HCT116 (cell line): ENCODE measurements around the gene ZNF485. TPM values are rescaled to one million over a fixed set of nuclear protein-coding genes. Genes with fewer than 3 reads are reported as not detected.
A peak's percentile ranks its signal among the peaks of the same experiment; 100 is the strongest.

ENCODE experiments used
- ATAC-seq: fragments of 200-7000 bp; cut with Tn5 transposase; 2 replicates; pipeline ENCODE4 v1.9.1; 2020; ENCODE audit warnings: mild to moderate bottlenecking, moderate library complexity
- BruUV-seq: library from RNA; stranded (reverse); fragments of 400-500 nt; replicated peaks from 2 replicates; lab custom pipeline; 2021; lab: Mats Ljungman, UMichigan
- CTCF ChIA-PET: fragments of 300-600 bp; sonication (Branson Sonifier 250); formaldehyde crosslinking; loops from one replicate; lab custom pipeline; 2021; ENCODE audit warnings: antibody characterized with exemption; lab: Charles Lee
- POLR2A ChIA-PET: fragments of 300-600, 350-600 bp; sonication (Branson Sonifier 250); formaldehyde crosslinking; loops from one replicate; lab custom pipeline; 2021; ENCODE audit warnings: antibody characterized with exemption; lab: Charles Lee
- RAD21 ChIA-PET, 2 experiments: fragments of 300-600 bp; sonication (Branson Sonifier 250); formaldehyde crosslinking; loops; one replicate each; lab custom pipeline; 2023; ENCODE audit warnings: low total read pairs in 2 of 2; ENCODE audit not compliant: uncharacterized antibody in 2 of 2, unreplicated experiment in 2 of 2, low non-redundant PET in 1 of 2; lab: Charles Lee
- DNase-seq: peaks from one replicate; pipeline ENCODE4 v3.0.0-alpha.2; 2010; ENCODE audit warnings: low read depth, low spot score
- H2AFZ ChIP-seq: fragments of 200-600 bp; shearing (Covaris generic), sonication (generic); 2 replicates; pipeline ENCODE4 v1.6.1; 2017; ENCODE audit warnings: low read depth, mixed run types, mixed read lengths, antibody characterized with exemption, low read length; ENCODE audit not compliant: poor library complexity, severe bottlenecking
- H3K27ac ChIP-seq: 2 replicates; pipeline ENCODE4 v1.5.1; 2012; ENCODE audit warnings: low read depth, low read length
- H3K27me3 ChIP-seq: fragments of 200-600 bp; sonication (generic); 2 replicates; pipeline ENCODE4 v1.6.1; 2016; ENCODE audit warnings: mixed run types, low read length, mixed read lengths; ENCODE audit not compliant: insufficient read depth
- H3K36me3 ChIP-seq, 2 experiments: fragments of 200-500 bp in 1 of 2; fragments of 200-600 bp in 1 of 2; sonication (Bioruptor generic) in 1 of 2; sonication (generic) in 1 of 2; 2 replicates each; pipeline versions ENCODE4 v1.5.1 to v1.6.1; 2014 to 2016; ENCODE audit warnings: low read length in 2 of 2, inconsistent platforms in 1 of 2, mixed read lengths in 1 of 2, mixed run types in 1 of 2; ENCODE audit not compliant: insufficient read depth in 2 of 2, control insufficient read depth in 1 of 2
- H3K4me1 ChIP-seq, 2 experiments: fragments of 200-600 bp in 1 of 2; sonication (generic) in 1 of 2; 2 replicates each; pipeline versions ENCODE4 v1.5.1 to v1.6.1; 2012 to 2017; ENCODE audit warnings: low read length in 2 of 2, inconsistent platforms in 1 of 2, mild to moderate bottlenecking in 1 of 2, mixed read lengths in 1 of 2, mixed run types in 1 of 2, moderate library complexity in 1 of 2; ENCODE audit not compliant: insufficient read depth in 2 of 2, control insufficient read depth in 1 of 2
- H3K4me2 ChIP-seq: fragments of 200-600 bp; sonication (generic); 2 replicates; pipeline ENCODE4 v1.6.1; 2017; ENCODE audit warnings: mixed run types, low read length, mixed read lengths
- H3K4me3 ChIP-seq, 2 experiments: fragments of 200-600 bp in 1 of 2; sonication (generic) in 1 of 2; replicated peaks in 1 of 2; 2 replicates each; pipeline ENCODE4 v1.5.1; 2011 to 2016; ENCODE audit warnings: low read length in 2 of 2, control low read depth in 1 of 2, low read depth in 1 of 2, mild to moderate bottlenecking in 1 of 2, mixed read lengths in 1 of 2, mixed run types in 1 of 2
- H3K79me2 ChIP-seq: fragments of 200-600 bp; sonication (generic); 2 replicates; pipeline ENCODE4 v1.6.1; 2017; ENCODE audit warnings: mild to moderate bottlenecking, mixed run types, low read length, moderate library complexity, mixed read lengths; ENCODE audit not compliant: insufficient read depth
- H3K9ac ChIP-seq: fragments of 200-600 bp; sonication (generic); 2 replicates; pipeline ENCODE4 v1.6.1; 2016; ENCODE audit warnings: low read length, mixed read lengths
- H3K9me2 ChIP-seq: fragments of 200-600 bp; sonication (generic), shearing (Covaris generic); 2 replicates; pipeline ENCODE4 v1.6.1; 2017; ENCODE audit warnings: mixed run types, mild to moderate bottlenecking, moderate library complexity; ENCODE audit not compliant: insufficient read depth
- H3K9me3 ChIP-seq, 2 experiments: fragments of 200-500 bp in 1 of 2; fragments of 200-600 bp in 1 of 2; sonication (Bioruptor generic) in 1 of 2; sonication (generic) in 1 of 2; 2 replicates each; pipeline ENCODE4 v1.6.1; 2014 to 2017; ENCODE audit warnings: low read length in 2 of 2, mixed read lengths in 2 of 2, inconsistent platforms in 1 of 2, low read depth in 1 of 2, mild to moderate bottlenecking in 1 of 2, mixed run types in 1 of 2, moderate library complexity in 1 of 2; ENCODE audit not compliant: control insufficient read depth in 1 of 2, insufficient read depth in 1 of 2
- H4K20me1 ChIP-seq: fragments of 200-600 bp; sonication (generic), shearing (Covaris generic); 2 replicates; pipeline ENCODE4 v1.6.1; 2017; ENCODE audit warnings: mixed run types, mild to moderate bottlenecking, moderate library complexity; ENCODE audit not compliant: insufficient read depth
- CBX3 ChIP-seq: IDR thresholded peaks from 2 replicates; pipeline ENCODE4 v1.6.1; 2012; ENCODE audit warnings: low read depth
- CEBPB ChIP-seq: IDR thresholded peaks from 2 replicates; pipeline ENCODE4 v1.6.1; 2012; ENCODE audit warnings: low read depth
- EGR1 ChIP-seq: IDR thresholded peaks from 2 replicates; pipeline ENCODE4 v1.6.1; 2012; ENCODE audit warnings: low read depth
- ELF1 ChIP-seq: IDR thresholded peaks from 2 replicates; pipeline ENCODE4 v1.6.1; 2012; ENCODE audit warnings: low read depth, borderline replicate concordance
- EZH2 ChIP-seq: fragments of 200-600 bp; sonication (generic); IDR thresholded peaks from 2 replicates; pipeline ENCODE4 v1.6.1; 2017; ENCODE audit warnings: antibody characterized with exemption, mixed run types
- EZH2phosphoT487 ChIP-seq: fragments of 200-600 bp; IDR thresholded peaks from 2 replicates; pipeline ENCODE4 v1.6.1; 2018; ENCODE audit warnings: antibody characterized with exemption, borderline replicate concordance
- POLR2AphosphoS5 ChIP-seq: IDR thresholded peaks from 2 replicates; pipeline ENCODE4 v1.6.1; 2011; ENCODE audit warnings: mild to moderate bottlenecking, low read depth, low read length, moderate library complexity
- RAD21 ChIP-seq: IDR thresholded peaks from 2 replicates; pipeline ENCODE4 v1.6.1; 2012; ENCODE audit warnings: low read depth, mild to moderate bottlenecking
- SP1 ChIP-seq: IDR thresholded peaks from 2 replicates; pipeline ENCODE4 v1.6.1; 2012; ENCODE audit warnings: low read depth
- YY1 ChIP-seq: IDR thresholded peaks from 2 replicates; pipeline ENCODE4 v1.6.1; 2011; ENCODE audit warnings: low read length, low read depth, moderate library complexity, mild to moderate bottlenecking; ENCODE audit not compliant: insufficient replicate concordance; ENCODE audit errors: extremely low read depth
- intact Hi-C: fragments of 100-400 bp; cut with micrococcal nuclease; formaldehyde crosslinking; loops from 2 replicates; pipeline ENCODE4 v1.10.0; 2022
- total RNA-seq: library from RNA; stranded (reverse); gene quantifications from one replicate; pipeline ENCODE4 v1.2.1, GENCODE V29; 2021; ENCODE audit not compliant: unreplicated experiment
- TF ChIP-seq, protein P1 (sequence below): IDR thresholded peaks from 2 replicates; pipeline ENCODE4 v1.6.1; 2012
- TF ChIP-seq, protein P2 (sequence below): IDR thresholded peaks from 2 replicates; pipeline ENCODE4 v1.6.1; 2012; ENCODE audit warnings: low read depth

The ZNF485 gene
- total RNA-seq, 1 experiment from 2014 or later: 5.8 TPM

DNA sequence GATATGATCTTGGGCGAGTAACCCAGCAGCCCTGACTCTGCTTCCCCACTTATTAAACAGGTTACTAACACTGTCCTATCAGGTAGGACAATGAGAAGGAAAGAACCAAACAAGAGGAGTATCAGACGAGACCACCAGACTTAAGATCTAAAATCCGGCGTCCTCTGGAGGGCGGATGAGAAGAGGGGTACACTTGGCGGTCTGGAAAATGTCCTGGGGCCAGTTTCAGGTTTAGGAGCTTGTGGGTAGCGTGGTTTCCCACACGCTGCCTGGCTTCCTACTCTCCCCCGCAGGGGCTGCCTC is 41.8 kb downstream of the ZNF485 start:
- no peaks in the 10 kb centered on the region for H3K36me3 ChIP-seq
- H3K27me3 ChIP-seq: no peaks in the 10 kb centered on the region
- H3K27ac ChIP-seq: peak overlapping the region; percentile 36; the same call in 1 of the 2 replicates
- H3K4me2 ChIP-seq: peak overlapping the region; percentile 70
- ChIA-PET RAD21 (no interaction called here), CTCF (no interaction called here), POLR2A (no interaction called here)
- intact Hi-C loops: no loop called here
- no peaks in the 10 kb centered on the region for H4K20me1 ChIP-seq
- H3K4me1 ChIP-seq: peaks cover 0 to 4% of the 10 kb centered on the region in 2 experiments; a peak in 1 of 4 replicates
- ATAC-seq (0 out of 2 replicates have a peak, but pooled peaks have one; percentile 2), DNase-seq (no peak)
- no peak for TF ChIP-seq EZH2phosphoT487
- no peak for TF ChIP-seq YY1
- TF ChIP-seq EGR1: no peak
- TF ChIP-seq, protein P1, sequence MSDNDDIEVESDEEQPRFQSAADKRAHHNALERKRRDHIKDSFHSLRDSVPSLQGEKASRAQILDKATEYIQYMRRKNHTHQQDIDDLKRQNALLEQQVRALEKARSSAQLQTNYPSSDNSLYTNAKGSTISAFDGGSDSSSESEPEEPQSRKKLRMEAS: no peak
- no peak for TF ChIP-seq ELF1
- no peak for TF ChIP-seq CBX3
- TF ChIP-seq RAD21: no peak
- no peak for TF ChIP-seq CEBPB
- TF ChIP-seq, protein P2, sequence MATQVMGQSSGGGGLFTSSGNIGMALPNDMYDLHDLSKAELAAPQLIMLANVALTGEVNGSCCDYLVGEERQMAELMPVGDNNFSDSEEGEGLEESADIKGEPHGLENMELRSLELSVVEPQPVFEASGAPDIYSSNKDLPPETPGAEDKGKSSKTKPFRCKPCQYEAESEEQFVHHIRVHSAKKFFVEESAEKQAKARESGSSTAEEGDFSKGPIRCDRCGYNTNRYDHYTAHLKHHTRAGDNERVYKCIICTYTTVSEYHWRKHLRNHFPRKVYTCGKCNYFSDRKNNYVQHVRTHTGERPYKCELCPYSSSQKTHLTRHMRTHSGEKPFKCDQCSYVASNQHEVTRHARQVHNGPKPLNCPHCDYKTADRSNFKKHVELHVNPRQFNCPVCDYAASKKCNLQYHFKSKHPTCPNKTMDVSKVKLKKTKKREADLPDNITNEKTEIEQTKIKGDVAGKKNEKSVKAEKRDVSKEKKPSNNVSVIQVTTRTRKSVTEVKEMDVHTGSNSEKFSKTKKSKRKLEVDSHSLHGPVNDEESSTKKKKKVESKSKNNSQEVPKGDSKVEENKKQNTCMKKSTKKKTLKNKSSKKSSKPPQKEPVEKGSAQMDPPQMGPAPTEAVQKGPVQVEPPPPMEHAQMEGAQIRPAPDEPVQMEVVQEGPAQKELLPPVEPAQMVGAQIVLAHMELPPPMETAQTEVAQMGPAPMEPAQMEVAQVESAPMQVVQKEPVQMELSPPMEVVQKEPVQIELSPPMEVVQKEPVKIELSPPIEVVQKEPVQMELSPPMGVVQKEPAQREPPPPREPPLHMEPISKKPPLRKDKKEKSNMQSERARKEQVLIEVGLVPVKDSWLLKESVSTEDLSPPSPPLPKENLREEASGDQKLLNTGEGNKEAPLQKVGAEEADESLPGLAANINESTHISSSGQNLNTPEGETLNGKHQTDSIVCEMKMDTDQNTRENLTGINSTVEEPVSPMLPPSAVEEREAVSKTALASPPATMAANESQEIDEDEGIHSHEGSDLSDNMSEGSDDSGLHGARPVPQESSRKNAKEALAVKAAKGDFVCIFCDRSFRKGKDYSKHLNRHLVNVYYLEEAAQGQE: no peak
- no peak for TF ChIP-seq EZH2
- TF ChIP-seq POLR2AphosphoS5: no peak
- TF ChIP-seq SP1: no peak
- H2AFZ ChIP-seq: no peak overlapping the region
- no peaks in the 10 kb centered on the region for H3K79me2 ChIP-seq
- no TSS peak for BruUV-seq
- no peaks in the 10 kb centered on the region for H3K9me2 ChIP-seq
- H3K9ac ChIP-seq: peak overlapping the region; percentile 61
- peaks cover 9 to 19% of the 10 kb centered on the region in 2 experiments; a peak in 2 of 4 replicates for H3K9me3 ChIP-seq
- peak overlapping the region; percentile 47 to 59 for H3K4me3 ChIP-seq
